Measurements from ENCODE around the gene AFF4. TPM values are rescaled to one million over a fixed set of nuclear protein-coding genes. Genes with fewer than 3 reads are reported as not detected.

AFF4 gene
- total RNA-seq, 1 donor from 2014 or later: 69.9 TPM

DNA sequence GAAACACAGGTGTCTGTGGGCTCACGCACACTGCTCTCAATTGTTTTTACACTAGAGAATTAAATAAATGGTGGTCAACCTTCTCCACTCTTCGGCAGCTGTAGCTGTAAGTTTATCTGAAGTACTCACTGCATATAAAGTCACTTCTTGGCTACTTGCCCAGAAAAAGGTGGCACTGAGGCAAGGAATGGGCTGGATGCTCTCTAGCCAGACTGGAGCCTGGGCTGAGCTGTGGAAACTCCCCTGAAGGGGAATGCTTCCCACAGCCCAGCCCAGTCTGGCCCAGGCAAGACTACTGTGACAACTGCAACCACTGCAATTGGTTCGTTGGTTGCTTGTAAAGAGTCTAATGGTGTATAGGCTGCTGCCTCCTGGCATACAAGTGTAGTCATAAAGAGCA is 85.5 kb downstream of the AFF4 start:
- peaks cover 14% of the 10 kb centered on the region for H3K36me3 Mint-ChIP-seq
- no peak for DNase-seq (ENCODE audit: extremely low spot score, unreplicated experiment)
- peaks cover 11% of the 10 kb centered on the region for H3K4me1 Mint-ChIP-seq (ENCODE audit: unreplicated experiment)
- H3K4me3 Mint-ChIP-seq: no peak overlapping the region
- TF ChIP-seq, protein P1, sequence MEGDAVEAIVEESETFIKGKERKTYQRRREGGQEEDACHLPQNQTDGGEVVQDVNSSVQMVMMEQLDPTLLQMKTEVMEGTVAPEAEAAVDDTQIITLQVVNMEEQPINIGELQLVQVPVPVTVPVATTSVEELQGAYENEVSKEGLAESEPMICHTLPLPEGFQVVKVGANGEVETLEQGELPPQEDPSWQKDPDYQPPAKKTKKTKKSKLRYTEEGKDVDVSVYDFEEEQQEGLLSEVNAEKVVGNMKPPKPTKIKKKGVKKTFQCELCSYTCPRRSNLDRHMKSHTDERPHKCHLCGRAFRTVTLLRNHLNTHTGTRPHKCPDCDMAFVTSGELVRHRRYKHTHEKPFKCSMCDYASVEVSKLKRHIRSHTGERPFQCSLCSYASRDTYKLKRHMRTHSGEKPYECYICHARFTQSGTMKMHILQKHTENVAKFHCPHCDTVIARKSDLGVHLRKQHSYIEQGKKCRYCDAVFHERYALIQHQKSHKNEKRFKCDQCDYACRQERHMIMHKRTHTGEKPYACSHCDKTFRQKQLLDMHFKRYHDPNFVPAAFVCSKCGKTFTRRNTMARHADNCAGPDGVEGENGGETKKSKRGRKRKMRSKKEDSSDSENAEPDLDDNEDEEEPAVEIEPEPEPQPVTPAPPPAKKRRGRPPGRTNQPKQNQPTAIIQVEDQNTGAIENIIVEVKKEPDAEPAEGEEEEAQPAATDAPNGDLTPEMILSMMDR (conservative IDR thresholded peaks at IDR 0.05): no peak
- no peaks in the 10 kb centered on the region for H3K9me3 Mint-ChIP-seq
- H3K27ac Mint-ChIP-seq: peak overlapping the region; percentile 6
- H3K27me3 Mint-ChIP-seq: no peaks in the 10 kb centered on the region

DNA sequence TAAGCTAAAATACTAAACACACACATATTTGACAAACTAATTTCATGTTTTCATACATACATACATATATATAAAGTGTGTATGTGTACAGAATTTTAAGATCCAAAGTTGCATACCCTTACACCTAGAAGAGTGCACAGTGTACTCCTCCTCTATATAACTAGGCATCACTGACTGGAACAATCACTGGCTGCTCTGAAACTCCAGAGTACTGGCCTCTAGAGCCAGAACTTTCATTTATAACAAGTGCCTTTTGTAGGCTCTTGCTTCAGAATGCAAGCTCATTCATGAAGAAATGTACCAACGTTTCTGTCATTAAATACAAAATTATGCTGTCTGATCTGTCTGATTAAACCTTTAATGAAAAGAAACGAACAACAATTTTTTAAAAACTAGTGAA is 86.0 kb downstream of the AFF4 start:
- TF ChIP-seq, protein P1 (conservative IDR thresholded peaks at IDR 0.05): no peak
- Mint-ChIP-seq H3K27me3 (no peaks in the 10 kb centered on the region), H3K36me3 (peaks cover 12% of the 10 kb centered on the region), H3K4me1 (ENCODE audit: unreplicated experiment) (peaks cover 16% of the 10 kb centered on the region), H3K27ac (no peak overlapping the region), H3K9me3 (no peaks in the 10 kb centered on the region), H3K4me3 (no peak overlapping the region)
- no peak for DNase-seq (ENCODE audit: extremely low spot score, unreplicated experiment)

DNA sequence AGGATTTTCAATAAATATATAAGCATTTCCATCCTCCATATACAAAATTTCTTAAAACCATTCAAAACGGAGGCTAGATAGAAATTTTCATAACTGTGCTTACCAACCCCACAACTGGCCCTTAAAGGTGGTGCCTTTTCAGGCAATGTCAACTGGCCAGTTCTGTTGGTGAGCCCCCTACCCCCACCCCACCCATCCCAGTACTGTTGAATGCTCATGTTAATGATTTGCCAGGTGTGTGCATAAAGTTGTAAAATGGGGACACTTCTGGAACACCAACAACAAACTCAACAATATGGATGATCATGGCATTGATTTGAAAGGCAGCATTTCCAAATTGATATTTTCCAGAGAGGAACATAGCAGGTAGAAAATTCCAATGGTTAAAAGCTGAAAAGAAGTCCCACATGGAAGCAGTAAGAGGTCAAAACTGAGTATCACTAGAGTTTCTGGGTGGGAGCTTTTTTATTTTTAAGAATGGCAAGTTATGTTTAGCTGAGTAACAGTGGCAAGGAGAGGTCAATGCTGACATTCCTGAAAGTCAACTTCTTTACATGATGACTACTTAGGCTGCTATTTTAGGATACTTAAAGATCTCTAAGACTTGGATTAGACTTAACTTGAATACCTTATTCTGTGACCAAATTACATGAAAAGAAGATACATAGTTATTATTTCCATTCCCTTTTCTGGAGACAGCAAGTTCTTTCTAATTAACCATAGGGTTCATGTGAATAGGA is 87.2 kb downstream of the AFF4 start:
- Mint-ChIP-seq H3K4me3 (no peak overlapping the region), H3K4me1 (ENCODE audit: unreplicated experiment) (peaks cover 16% of the 10 kb centered on the region), H3K36me3 (peaks cover 10% of the 10 kb centered on the region), H3K9me3 (no peaks in the 10 kb centered on the region), H3K27me3 (no peaks in the 10 kb centered on the region), H3K27ac (peak overlapping the region; percentile 81)
- TF ChIP-seq, protein P1 (conservative IDR thresholded peaks at IDR 0.05): no peak
- DNase-seq (ENCODE audit: extremely low spot score, unreplicated experiment): no peak

DNA sequence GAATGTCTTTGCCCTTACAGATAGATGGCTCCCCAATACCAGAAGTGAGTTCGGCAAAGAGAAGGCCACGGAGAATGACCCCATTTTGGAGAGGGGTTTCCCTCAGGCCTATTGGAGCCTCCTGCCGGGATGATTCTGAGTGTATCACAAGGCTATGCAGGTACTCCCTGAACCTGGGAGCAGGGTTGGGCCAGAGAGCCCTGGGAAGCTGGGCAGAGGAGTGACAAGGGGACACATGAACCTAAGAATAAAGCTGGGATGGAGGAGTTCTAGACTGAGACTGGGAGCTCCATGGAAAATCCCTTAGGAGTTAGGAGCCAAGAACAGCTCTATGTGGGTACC is 89.5 kb downstream of the AFF4 start:
- no peak for DNase-seq (ENCODE audit: extremely low spot score, unreplicated experiment)
- Mint-ChIP-seq H3K9me3 (no peaks in the 10 kb centered on the region), H3K4me1 (ENCODE audit: unreplicated experiment) (peaks cover 16% of the 10 kb centered on the region), H3K4me3 (no peak overlapping the region), H3K27ac (peak overlapping the region; percentile 86), H3K27me3 (no peaks in the 10 kb centered on the region), H3K36me3 (peaks cover 11% of the 10 kb centered on the region)
- TF ChIP-seq, protein P1 (conservative IDR thresholded peaks at IDR 0.05): no peak

DNA sequence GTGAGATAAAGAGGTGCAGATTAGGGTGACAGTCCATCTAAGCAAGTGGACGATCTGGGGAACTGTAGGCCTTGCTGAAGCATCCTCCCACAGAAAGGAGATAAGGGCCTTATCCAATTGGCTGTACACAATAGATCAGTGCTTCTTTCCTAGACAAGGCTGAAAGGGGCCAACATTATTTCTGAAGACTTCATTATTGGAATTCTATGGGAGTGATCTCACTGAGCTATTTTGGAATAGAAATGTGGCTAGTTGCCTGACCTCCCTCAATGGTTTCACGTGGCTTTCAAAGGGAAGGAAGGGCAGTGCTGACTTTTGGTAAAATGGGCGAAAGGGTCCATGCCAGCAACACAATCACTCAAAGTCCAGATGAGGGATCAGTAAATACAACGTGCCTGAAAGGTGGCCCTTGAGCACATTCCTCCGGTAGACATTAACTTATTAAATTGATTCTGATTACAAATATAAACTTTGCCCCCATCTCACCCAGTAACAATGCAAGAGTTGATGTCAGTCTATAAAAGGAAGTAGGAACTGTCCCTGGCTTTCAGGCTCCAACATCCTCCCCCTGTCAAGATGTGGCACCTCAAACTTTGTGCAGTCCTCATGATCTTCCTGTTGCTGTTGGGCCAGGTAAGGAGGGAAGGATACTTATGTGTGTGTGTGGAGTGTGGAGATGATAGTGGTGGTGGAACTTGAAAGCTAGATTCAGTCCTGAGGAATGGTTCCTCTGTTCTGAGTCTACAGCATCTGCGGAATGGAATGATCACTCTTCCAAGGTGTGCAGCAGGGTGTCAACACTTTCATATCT is 90.1 kb downstream of the AFF4 start, which contains the start of gene LEAP2:
Gene LEAP2, plus strand, starts transcription at position 550 of the 811 bp plus-strand sequence. Its CDS starts 27 bp downstream, at position 577.
- TF ChIP-seq, protein P1 (conservative IDR thresholded peaks at IDR 0.05): no peak
- Mint-ChIP-seq H3K9me3 (no peaks in the 10 kb centered on the region), H3K27me3 (no peaks in the 10 kb centered on the region), H3K36me3 (peaks cover 15% of the 10 kb centered on the region), H3K4me3 (peak within 1 kb of the TSS; percentile 22), H3K4me1 (ENCODE audit: unreplicated experiment) (peaks cover 21% of the 10 kb centered on the region), H3K27ac (peak within 1 kb of the TSS; percentile 86)
- DNase-seq (ENCODE audit: extremely low spot score, unreplicated experiment): no peak
